Ureter (tissue), 1 donor: ENCODE measurements around the gene CD63. TPM values are rescaled to one million over a fixed set of nuclear protein-coding genes. Genes with fewer than 3 reads are reported as not detected.

ENCODE experiments used
- DNase-seq: peaks from one replicate; pipeline ENCODE4 v3.0.0-alpha.2; 2020; ENCODE audit warnings: low spot score
- total RNA-seq: library from RNA; stranded (reverse); gene quantifications from one replicate; pipeline ENCODE4 v1.2.4, GENCODE V29; 2023
- donor health status: DM: yes; HTN: yes; CAD: no.

CD63 gene
- total RNA-seq, 1 donor from 2014 or later, result 905 TPM

GRCh38 chr12:55706568-55707218 lies 22.1 kb downstream of the CD63 start:
- DNase-seq, result no peak

- no peak for DNase-seq
These were observed 22.9 kb downstream of the CD63 start for GRCh38 chr12:55705782-55706402.

- no peak for DNase-seq
These were observed 23.7 kb downstream of the CD63 start for GRCh38 chr12:55704824-55705718.

- no peak for DNase-seq
These were observed 24.7 kb downstream of the CD63 start for GRCh38 chr12:55703901-55704761.

GRCh38 chr12:55703288-55703687 lies 25.5 kb downstream of the CD63 start:
- DNase-seq, result peak; percentile 70

- no peak for DNase-seq
These were observed 25.9 kb downstream of the CD63 start for GRCh38 chr12:55702861-55703260.

- no peak for DNase-seq
These were observed 28.4 kb downstream of the CD63 start for GRCh38 chr12:55700255-55701018.

- DNase-seq, result no peak
These were observed 29.2 kb downstream of the CD63 start for GRCh38 chr12:55699471-55700055.

GRCh38 chr12:55698965-55699364 lies 29.8 kb downstream of the CD63 start:
- DNase-seq, result no peak

GRCh38 chr12:55698241-55698955 lies 30.4 kb downstream of the CD63 start:
- no peak for DNase-seq

GRCh38 chr12:55697686-55698085 lies 31.1 kb downstream of the CD63 start:
- no peak for DNase-seq

- DNase-seq, result no peak
These were observed 31.9 kb downstream of the CD63 start for GRCh38 chr12:55696796-55697462.

- DNase-seq, result no peak
These were observed 32.7 kb downstream of the CD63 start for GRCh38 chr12:55696141-55696540.

GRCh38 chr12:55695349-55695748 lies 33.5 kb downstream of the CD63 start:
- DNase-seq, result no peak

- no peak for DNase-seq
These were observed 34.2 kb downstream of the CD63 start for GRCh38 chr12:55694651-55695050.

- DNase-seq, result no peak
These were observed 34.7 kb downstream of the CD63 start for GRCh38 chr12:55694188-55694515.

- DNase-seq, result no peak
These were observed 35.3 kb downstream of the CD63 start for GRCh38 chr12:55693323-55694187.

- no peak for DNase-seq
These were observed 36.0 kb downstream of the CD63 start for GRCh38 chr12:55692631-55693322.
